PC-9 (cell line): Measurements from ENCODE around the gene CPA2. TPM values are rescaled to one million over a fixed set of nuclear protein-coding genes. Genes with fewer than 3 reads are reported as not detected.

ENCODE experiments used
- BruUV-seq: library from RNA; stranded (reverse); fragments of 400-500 nt; replicated peaks from 2 replicates; lab custom pipeline; 2021; lab: Mats Ljungman, UMichigan
- CTCF ChIA-PET: fragments of 300-600 bp; sonication (Branson Sonifier 250); formaldehyde crosslinking; loops from one replicate; lab custom pipeline; 2022; ENCODE audit warnings: antibody characterized with exemption; lab: Charles Lee
- POLR2A ChIA-PET: fragments of 300-600 bp; sonication (Branson Sonifier 250); formaldehyde crosslinking; loops from one replicate; lab custom pipeline; 2022; ENCODE audit warnings: antibody characterized with exemption; ENCODE audit not compliant: unreplicated experiment; lab: Charles Lee
- DNase-seq, 2 experiments: peaks; one replicate each; pipeline versions ENCODE4 v3.0.0 to v3.0.0-alpha.2; 2015 to 2022; ENCODE audit warnings: mixed read lengths in 1 of 2
- H2AFZ ChIP-seq: fragments of 200-600 bp; sonication (generic); 2 replicates; pipeline ENCODE4 v1.8.1; 2017; ENCODE audit warnings: antibody characterized with exemption
- H3F3A ChIP-seq: fragments of 200-600 bp; sonication (generic); 2 replicates; pipeline ENCODE4 v1.8.1; 2017; ENCODE audit warnings: antibody characterized with exemption, mild to moderate bottlenecking, low read depth; ENCODE audit not compliant: insufficient read depth
- H3K27ac ChIP-seq: fragments of 200-600 bp; sonication (generic); 2 replicates; pipeline ENCODE4 v1.6.1; 2016; ENCODE audit warnings: mixed run types
- H3K27me3 ChIP-seq: fragments of 200-600 bp; sonication (generic); 2 replicates; pipeline ENCODE4 v1.6.1; 2016; ENCODE audit warnings: low read depth, mixed run types; ENCODE audit not compliant: insufficient read depth
- H3K36me3 ChIP-seq: fragments of 200-600 bp; sonication (generic); 2 replicates; pipeline ENCODE4 v1.6.1; 2016; ENCODE audit warnings: low read depth, mixed run types
- H3K4me1 ChIP-seq: fragments of 200-600 bp; sonication (generic); replicated peaks from 2 replicates; pipeline ENCODE4 v1.6.1; 2016; ENCODE audit warnings: mixed run types; ENCODE audit not compliant: insufficient read depth
- H3K4me2 ChIP-seq: fragments of 200-600 bp; sonication (generic); 2 replicates; pipeline ENCODE4 v1.6.1; 2017; ENCODE audit warnings: mixed run types
- H3K4me3 ChIP-seq: fragments of 200-600 bp; sonication (generic); 2 replicates; pipeline ENCODE4 v1.6.1; 2016; ENCODE audit warnings: mixed run types
- H3K79me2 ChIP-seq: fragments of 200-600 bp; sonication (generic); 2 replicates; pipeline ENCODE4 v1.6.1; 2017; ENCODE audit warnings: low read depth, mixed run types
- H3K9me2 ChIP-seq: fragments of 200-600 bp; sonication (generic); 2 replicates; pipeline ENCODE4 v1.8.1; 2017; ENCODE audit warnings: mild to moderate bottlenecking; ENCODE audit not compliant: insufficient read depth
- H3K9me3 ChIP-seq: fragments of 200-600 bp; sonication (generic); 2 replicates; pipeline ENCODE4 v1.8.1; 2016; ENCODE audit warnings: low read depth; ENCODE audit not compliant: insufficient read depth
- H4K20me1 ChIP-seq: fragments of 200-600 bp; sonication (generic); 2 replicates; pipeline ENCODE4 v1.8.1; 2017; ENCODE audit not compliant: insufficient read depth
- EZH2 ChIP-seq: fragments of 200-600 bp; sonication (generic); IDR thresholded peaks from 2 replicates; pipeline ENCODE4 v1.8.0; 2017; ENCODE audit warnings: antibody characterized with exemption, low read depth
- intact Hi-C: fragments of 100-400 bp; cut with micrococcal nuclease; formaldehyde crosslinking; loops from one replicate; pipeline ENCODE4 v1.10.0; 2022; ENCODE audit not compliant: unreplicated experiment
- total RNA-seq: library from RNA; stranded (reverse); gene quantifications from 2 replicates; pipeline ENCODE4 v1.2.3, GENCODE V29; 2021
- TF ChIP-seq, protein P1 (sequence below): fragments of 200-600 bp; sonication (generic); conservative IDR thresholded peaks from 2 replicates; pipeline ENCODE4 v1.6.1; 2017; ENCODE audit warnings: mixed run types, antibody characterized with exemption, mild to moderate bottlenecking, moderate library complexity

CPA2 gene
- total RNA-seq, 1 experiment from 2014 or later: not detected

DNA sequence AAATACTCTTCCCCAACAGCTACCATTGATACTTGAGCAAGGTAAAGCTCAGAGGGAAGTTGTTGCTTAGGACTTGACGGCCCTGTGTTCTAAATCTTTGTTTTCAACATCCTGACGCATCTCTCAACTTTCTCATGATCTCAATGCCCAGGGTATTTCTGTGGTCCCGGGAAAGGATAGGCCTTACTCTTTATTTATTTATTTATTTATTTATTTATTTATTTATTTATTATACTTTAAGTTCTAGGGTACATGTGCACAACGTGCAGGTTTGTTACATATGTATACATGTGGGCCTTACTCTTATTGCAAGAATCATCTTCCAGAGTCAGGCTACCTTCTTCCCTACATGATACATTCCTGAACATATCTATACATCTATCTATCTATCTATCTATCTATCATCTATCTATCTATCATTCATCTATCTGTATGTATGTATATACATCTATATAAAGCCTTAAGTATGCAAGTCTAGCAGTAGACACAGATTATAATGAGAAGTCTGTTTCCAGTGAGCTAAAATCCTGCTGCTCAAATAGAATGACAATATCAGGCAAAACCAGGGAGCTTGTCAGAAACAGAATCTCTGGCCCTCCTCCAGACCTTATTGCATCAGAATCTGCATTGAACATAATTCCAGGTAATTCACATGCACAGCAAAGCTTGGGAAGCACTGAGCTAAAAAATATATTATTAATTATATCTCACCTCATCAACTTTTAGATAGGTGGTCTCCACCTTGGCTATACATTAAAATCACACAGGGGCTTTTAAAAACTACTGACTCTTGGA is 65.8 kb downstream of the CPA2 start:
- CTCF ChIA-PET: interaction anchor here (0.5 kb wide), 1 partner anchor 131 kb away, joined by 3 read pairs; no protein-coding TSS in a partner anchor

DNA sequence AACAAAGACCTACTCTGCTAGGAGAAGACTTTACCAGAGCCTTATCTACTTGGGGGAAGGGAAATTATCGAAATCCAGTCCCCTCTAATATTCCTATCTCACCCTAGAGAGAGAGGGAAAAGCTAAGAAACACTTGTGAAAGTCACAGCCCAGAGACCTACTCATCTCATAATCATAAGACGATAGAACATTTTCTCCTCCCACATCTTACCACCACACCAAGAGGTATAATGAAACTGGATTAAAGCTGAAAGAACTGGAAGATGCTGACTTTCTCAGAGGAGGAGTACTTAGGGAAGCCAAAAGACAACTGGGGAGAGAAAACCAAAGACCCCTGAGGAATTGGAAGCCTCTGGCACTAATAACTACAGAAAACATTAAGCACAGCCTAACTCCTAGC is 67.2 kb downstream of the CPA2 start:
- POLR2A ChIA-PET: no interaction called here

More for the DNA sequence above, 65.8 kb downstream of the CPA2 start:
- Histone ChIP-seq H3K27me3 (no peaks in the 10 kb centered on the region), H3K4me2 (0 out of 2 replicates have a peak overlapping the region, but pooled peaks have one; percentile 3), H3K36me3 (no peaks in the 10 kb centered on the region), H2AFZ (no peak overlapping the region), H3K9me2 (no peaks in the 10 kb centered on the region), H3K4me3 (no peak overlapping the region), H3K4me1 (peaks cover 9% of the 10 kb centered on the region; the same call in 1 of the 2 replicates), H3K27ac (no peak overlapping the region), H3F3A (no peaks in the 10 kb centered on the region), H4K20me1 (no peaks in the 10 kb centered on the region), H3K9me3 (no peaks in the 10 kb centered on the region), H3K79me2 (no peaks in the 10 kb centered on the region)
- POLR2A ChIA-PET: no interaction called here
- TF ChIP-seq EZH2: no peak
- TF ChIP-seq, protein P1, sequence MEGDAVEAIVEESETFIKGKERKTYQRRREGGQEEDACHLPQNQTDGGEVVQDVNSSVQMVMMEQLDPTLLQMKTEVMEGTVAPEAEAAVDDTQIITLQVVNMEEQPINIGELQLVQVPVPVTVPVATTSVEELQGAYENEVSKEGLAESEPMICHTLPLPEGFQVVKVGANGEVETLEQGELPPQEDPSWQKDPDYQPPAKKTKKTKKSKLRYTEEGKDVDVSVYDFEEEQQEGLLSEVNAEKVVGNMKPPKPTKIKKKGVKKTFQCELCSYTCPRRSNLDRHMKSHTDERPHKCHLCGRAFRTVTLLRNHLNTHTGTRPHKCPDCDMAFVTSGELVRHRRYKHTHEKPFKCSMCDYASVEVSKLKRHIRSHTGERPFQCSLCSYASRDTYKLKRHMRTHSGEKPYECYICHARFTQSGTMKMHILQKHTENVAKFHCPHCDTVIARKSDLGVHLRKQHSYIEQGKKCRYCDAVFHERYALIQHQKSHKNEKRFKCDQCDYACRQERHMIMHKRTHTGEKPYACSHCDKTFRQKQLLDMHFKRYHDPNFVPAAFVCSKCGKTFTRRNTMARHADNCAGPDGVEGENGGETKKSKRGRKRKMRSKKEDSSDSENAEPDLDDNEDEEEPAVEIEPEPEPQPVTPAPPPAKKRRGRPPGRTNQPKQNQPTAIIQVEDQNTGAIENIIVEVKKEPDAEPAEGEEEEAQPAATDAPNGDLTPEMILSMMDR: no peak
- no TSS peak for BruUV-seq
- intact Hi-C loops: no loop called here
- DNase-seq: no peak

DNA sequence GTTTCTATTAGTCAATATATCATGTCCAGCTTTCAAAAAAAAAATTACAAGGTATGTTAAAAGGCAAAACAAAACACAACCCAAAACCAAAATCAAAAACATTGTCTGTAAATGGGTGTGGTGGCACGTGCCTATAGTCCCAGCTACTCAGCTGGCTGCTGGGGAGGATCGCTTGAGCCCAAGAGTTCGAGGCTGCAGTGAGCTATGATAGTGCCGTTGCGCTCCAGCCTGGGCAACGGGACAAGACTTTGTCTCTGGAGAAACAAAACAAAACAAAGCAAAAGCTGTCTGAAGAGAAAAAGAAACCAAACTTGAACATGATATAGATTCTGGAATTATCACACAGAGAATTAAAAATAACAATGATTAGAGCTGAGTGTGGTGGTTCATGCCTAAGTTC is 67.6 kb downstream of the CPA2 start:
- H3K9me2 ChIP-seq: no peaks in the 10 kb centered on the region
- no peak overlapping the region for H3K4me3 ChIP-seq
- ChIA-PET CTCF (interaction anchor here (0.5 to 0.6 kb wide), 3 partner anchors 9 to 295 kb away, joined by 3 to 9 read pairs (median 4); no protein-coding TSS in a partner anchor), POLR2A (no interaction called here)
- no TSS peak for BruUV-seq
- no peaks in the 10 kb centered on the region for H3F3A ChIP-seq
- H3K27me3 ChIP-seq: no peaks in the 10 kb centered on the region
- H3K79me2 ChIP-seq: no peaks in the 10 kb centered on the region
- H4K20me1 ChIP-seq: no peaks in the 10 kb centered on the region
- intact Hi-C loops: no loop called here
- no peak for TF ChIP-seq EZH2
- TF ChIP-seq, protein P1: no peak
- DNase-seq: no peak
- no peak overlapping the region for H3K4me2 ChIP-seq
- no peak overlapping the region for H2AFZ ChIP-seq
- H3K9me3 ChIP-seq: no peaks in the 10 kb centered on the region
- H3K27ac ChIP-seq: no peak overlapping the region
- H3K4me1 ChIP-seq: peaks cover 9% of the 10 kb centered on the region; the same call in 1 of the 2 replicates
- no peaks in the 10 kb centered on the region for H3K36me3 ChIP-seq

More for the DNA sequence above, 67.2 kb downstream of the CPA2 start:
- Histone ChIP-seq H4K20me1 (no peaks in the 10 kb centered on the region), H3K27me3 (no peaks in the 10 kb centered on the region), H3K9me3 (no peaks in the 10 kb centered on the region), H3F3A (no peaks in the 10 kb centered on the region), H3K27ac (no peak overlapping the region), H3K4me3 (no peak overlapping the region), H2AFZ (no peak overlapping the region), H3K4me2 (no peak overlapping the region), H3K79me2 (no peaks in the 10 kb centered on the region), H3K4me1 (peaks cover 9% of the 10 kb centered on the region; the same call in 1 of the 2 replicates), H3K36me3 (no peaks in the 10 kb centered on the region), H3K9me2 (no peaks in the 10 kb centered on the region)
- intact Hi-C loops: no loop called here
- BruUV-seq: no TSS peak
- no peak for DNase-seq
- TF ChIP-seq, protein P1: no peak
- TF ChIP-seq EZH2: no peak
- CTCF ChIA-PET: interaction anchor here (0.5 to 0.6 kb wide), 2 partner anchors 9 to 11 kb away, joined by 3 to 9 read pairs; no protein-coding TSS in a partner anchor
